ENCODE data around the gene HOXB4. TPM values are rescaled to one million over a fixed set of nuclear protein-coding genes. Genes with fewer than 3 reads are reported as not detected.
A peak's percentile ranks its signal among the peaks of the same experiment; 100 is the strongest.

The HOXB4 gene
- total and polyA plus RNA-seq, 10 of the 15 experiments (the other 5 are each of a cell fraction or from before 2014, with no cell fraction given) = 0.35 to 5.8 (median 3.0) TPM

- TF ChIP-seq E2F8 (IDR thresholded peaks at IDR 0.05; ENCODE audit: low read depth, partially characterized antibody) = no peak
- no peak for TF ChIP-seq NFIC (IDR thresholded peaks at IDR 0.05; ENCODE audit: low read depth, low read length)
- TF ChIP-seq USF2 (IDR thresholded peaks at IDR 0.05; ENCODE audit: borderline replicate concordance, low read depth, low read length) = no peak
- TF ChIP-seq CREB1 (IDR thresholded peaks at IDR 0.05; ENCODE audit: low read depth) = no peak
- TF ChIP-seq DPF2 (IDR thresholded peaks at IDR 0.05) = 0 out of 2 replicates have a peak, but pooled peaks have one; percentile 0
- TF ChIP-seq ZNF687 (IDR thresholded peaks at IDR 0.05) = peak; percentile 37; the same call in 1 of the 2 replicates
- TF ChIP-seq ATF2 (IDR thresholded peaks at IDR 0.05; ENCODE audit: low read length) = no peak
- TF ChIP-seq HDAC6 (IDR thresholded peaks at IDR 0.05; ENCODE audit: unreplicated experiment) = no peak
- TF ChIP-seq ZSCAN29 (IDR thresholded peaks at IDR 0.05) = no peak
- TF ChIP-seq MEF2B (IDR thresholded peaks at IDR 0.05; ENCODE audit: partially characterized antibody, poor library complexity, severe bottlenecking) = no peak
- no peak for TF ChIP-seq KLF5 (IDR thresholded peaks at IDR 0.05; ENCODE audit: partially characterized antibody)
- peak; percentile 86 for TF ChIP-seq MLLT1 (IDR thresholded peaks at IDR 0.05)
- no peak for TF ChIP-seq SIX5 (IDR thresholded peaks at IDR 0.05; ENCODE audit: low read depth, low read length, severe bottlenecking)
- no peak for TF ChIP-seq NFXL1 (IDR thresholded peaks at IDR 0.05; ENCODE audit: borderline replicate concordance)
- no peak for TF ChIP-seq BRCA1 (IDR thresholded peaks at IDR 0.05; ENCODE audit: low read depth, low read length)
- no peak for TF ChIP-seq CTCF (IDR thresholded peaks at IDR 0.05 in 2 of 3, conservative IDR thresholded peaks at IDR 0.05 in 1 of 3; ENCODE audit: control insufficient read depth in 2 of 3, extremely low read depth in 1 of 3, insufficient read depth in 1 of 3, low read depth in 3 of 3, low read length in 3 of 3)
- TF ChIP-seq MEF2A (IDR thresholded peaks at IDR 0.05; ENCODE audit: insufficient read depth, low read depth, low read length) = no peak
Measured at GRCh38 chr17:48541577-48542113, 36.5 kb downstream of the HOXB4 start (continued).

Measured in GM12878 (cell line).